GM10266 (cell line): ENCODE results near the gene BTN1A1.

ENCODE experiments used
- DNase-seq: peaks from one replicate; pipeline ENCODE4 v3.0.0; 2012; ENCODE audit errors: extremely low spot score
- TF ChIP-seq, protein P1 (sequence below): IDR thresholded peaks from 2 replicates; pipeline ENCODE4 v1.5.1; 2012; ENCODE audit warnings: mild to moderate bottlenecking, low read depth; ENCODE audit not compliant: control insufficient read depth, insufficient read depth; ENCODE audit errors: missing control alignments

Gene BTN1A1

GRCh38 chr6:26476896-26477295 is 23.2 kb upstream of the BTN1A1 start:
- TF ChIP-seq, protein P1, sequence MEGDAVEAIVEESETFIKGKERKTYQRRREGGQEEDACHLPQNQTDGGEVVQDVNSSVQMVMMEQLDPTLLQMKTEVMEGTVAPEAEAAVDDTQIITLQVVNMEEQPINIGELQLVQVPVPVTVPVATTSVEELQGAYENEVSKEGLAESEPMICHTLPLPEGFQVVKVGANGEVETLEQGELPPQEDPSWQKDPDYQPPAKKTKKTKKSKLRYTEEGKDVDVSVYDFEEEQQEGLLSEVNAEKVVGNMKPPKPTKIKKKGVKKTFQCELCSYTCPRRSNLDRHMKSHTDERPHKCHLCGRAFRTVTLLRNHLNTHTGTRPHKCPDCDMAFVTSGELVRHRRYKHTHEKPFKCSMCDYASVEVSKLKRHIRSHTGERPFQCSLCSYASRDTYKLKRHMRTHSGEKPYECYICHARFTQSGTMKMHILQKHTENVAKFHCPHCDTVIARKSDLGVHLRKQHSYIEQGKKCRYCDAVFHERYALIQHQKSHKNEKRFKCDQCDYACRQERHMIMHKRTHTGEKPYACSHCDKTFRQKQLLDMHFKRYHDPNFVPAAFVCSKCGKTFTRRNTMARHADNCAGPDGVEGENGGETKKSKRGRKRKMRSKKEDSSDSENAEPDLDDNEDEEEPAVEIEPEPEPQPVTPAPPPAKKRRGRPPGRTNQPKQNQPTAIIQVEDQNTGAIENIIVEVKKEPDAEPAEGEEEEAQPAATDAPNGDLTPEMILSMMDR, result no peak
- no peak for DNase-seq

DNA sequence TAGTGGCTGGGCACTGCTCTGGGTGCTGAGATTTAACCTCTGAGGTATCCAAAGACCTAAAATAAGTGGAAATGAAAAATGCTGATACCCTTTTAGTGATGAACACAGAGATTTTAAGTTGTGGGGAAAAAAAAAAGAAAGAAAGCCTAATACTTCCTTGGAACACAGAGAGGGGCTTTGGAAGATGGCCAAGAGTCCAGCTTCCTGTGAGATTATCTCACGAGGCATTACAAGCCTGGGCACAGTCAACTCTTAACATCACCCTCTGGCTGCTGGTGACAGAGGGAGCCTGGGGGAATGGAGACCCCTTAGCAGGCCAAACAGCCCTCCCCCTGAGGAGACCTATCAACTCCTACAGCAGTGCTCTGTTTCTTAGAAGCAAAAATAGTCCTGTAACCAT is 22.7 kb upstream of the BTN1A1 start:
- no peak for DNase-seq
- TF ChIP-seq, protein P1, result no peak

DNA sequence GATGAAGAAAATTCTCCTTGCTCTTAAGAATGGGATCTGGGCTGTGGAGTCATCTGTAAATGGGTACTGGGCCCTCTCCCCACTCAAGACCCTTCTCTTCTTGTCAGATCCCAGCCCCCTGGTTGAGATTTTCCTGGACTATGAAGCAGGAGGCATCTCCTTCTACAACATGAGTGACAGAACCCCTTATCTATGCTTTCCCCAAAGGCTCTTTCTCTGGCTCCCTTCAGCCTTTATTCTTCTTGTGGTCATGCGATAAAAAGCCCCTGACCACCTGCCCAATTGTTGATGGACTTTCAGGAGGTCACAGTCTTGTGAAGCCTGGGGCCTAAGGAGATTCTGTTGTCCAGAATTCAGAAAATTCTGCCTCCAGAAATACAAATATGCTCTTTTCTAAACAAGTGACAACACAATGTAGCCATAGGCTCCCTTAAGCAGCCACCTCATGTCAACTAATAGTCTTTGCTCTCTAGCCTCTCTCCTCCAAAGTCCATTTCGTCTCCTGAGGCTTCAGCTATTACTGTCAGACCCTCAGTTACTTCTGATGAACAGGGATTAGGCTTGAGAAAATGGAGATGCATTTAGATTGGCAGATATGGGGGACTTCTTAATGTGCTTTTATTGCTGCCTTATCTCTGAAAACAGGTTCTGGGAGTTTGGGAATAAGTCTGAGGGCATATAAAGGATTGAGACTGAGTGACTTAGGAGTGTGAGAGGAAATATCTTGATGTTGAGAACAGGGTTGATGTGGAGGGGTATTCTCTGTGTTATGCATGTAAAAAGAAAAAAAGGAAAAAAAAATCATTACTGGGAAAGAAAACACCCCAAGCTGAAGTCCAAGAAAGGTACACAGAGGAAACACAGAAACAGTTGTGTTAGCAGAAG is 21.8 kb upstream of the BTN1A1 start:
- no peak for DNase-seq
- TF ChIP-seq, protein P1, result no peak

- TF ChIP-seq, protein P1, result no peak
- DNase-seq, result no peak
Observed at GRCh38 chr6:26478985-26479278, 21.2 kb upstream of the BTN1A1 start.

DNA sequence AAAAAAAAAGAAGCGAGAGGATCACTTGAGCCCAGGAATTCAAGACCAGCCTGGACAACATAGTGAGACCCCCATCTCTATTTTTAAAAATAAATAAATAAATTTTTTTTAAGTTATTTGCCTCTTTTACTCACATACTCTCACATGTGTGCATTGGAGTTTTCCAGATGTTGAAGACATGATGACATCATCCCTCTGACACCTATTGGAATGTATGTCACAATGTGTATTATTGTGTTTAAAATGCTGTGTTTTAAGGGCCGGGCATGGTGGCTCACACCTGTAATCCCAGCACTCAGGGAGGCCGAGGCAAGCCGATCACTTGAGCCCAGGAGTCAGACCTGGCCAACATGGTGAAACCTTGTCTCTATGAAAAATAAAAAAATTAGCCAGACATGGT is 17.8 kb upstream of the BTN1A1 start:
- TF ChIP-seq, protein P1, result no peak
- no peak for DNase-seq

GRCh38 chr6:26483727-26484126 is 16.4 kb upstream of the BTN1A1 start:
- TF ChIP-seq, protein P1, result no peak
- no peak for DNase-seq

- TF ChIP-seq, protein P1, result no peak
Observed at GRCh38 chr6:26484161-26484560, 15.9 kb upstream of the BTN1A1 start.

More at GRCh38 chr6:26484161-26484560, 15.9 kb upstream of the BTN1A1 start:
- no peak for DNase-seq
